Measurements from ENCODE around the gene ARHGAP15. TPM values are rescaled to one million over a fixed set of nuclear protein-coding genes. Genes with fewer than 3 reads are reported as not detected.

ARHGAP15 gene
- total RNA-seq, 4 donors from 2014 or later = 1.7 to 16.8 (median 3.7) TPM

DNA sequence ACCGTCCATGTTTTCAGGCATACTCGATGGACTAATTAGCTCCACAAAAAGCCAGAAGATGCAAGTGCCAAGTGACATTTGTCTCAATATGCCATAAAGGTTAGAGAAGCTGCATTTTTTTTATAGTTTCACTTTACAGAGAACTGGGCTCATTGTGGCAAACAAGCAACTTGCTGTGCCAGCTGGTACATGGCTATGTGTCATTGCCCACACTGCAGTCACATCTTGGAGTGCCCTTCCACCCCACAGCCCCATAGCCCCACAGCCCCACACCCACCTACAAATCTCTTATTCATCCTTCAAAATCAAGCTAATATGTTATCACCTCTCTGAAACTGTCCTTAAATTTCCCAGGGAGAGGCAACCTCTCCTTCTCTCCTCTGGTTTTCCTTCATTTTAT, 451.9 kb downstream of the ARHGAP15 start:
- intact Hi-C loops (cut with DNase I) = no loop called here
- TF ChIP-seq, protein P1, sequence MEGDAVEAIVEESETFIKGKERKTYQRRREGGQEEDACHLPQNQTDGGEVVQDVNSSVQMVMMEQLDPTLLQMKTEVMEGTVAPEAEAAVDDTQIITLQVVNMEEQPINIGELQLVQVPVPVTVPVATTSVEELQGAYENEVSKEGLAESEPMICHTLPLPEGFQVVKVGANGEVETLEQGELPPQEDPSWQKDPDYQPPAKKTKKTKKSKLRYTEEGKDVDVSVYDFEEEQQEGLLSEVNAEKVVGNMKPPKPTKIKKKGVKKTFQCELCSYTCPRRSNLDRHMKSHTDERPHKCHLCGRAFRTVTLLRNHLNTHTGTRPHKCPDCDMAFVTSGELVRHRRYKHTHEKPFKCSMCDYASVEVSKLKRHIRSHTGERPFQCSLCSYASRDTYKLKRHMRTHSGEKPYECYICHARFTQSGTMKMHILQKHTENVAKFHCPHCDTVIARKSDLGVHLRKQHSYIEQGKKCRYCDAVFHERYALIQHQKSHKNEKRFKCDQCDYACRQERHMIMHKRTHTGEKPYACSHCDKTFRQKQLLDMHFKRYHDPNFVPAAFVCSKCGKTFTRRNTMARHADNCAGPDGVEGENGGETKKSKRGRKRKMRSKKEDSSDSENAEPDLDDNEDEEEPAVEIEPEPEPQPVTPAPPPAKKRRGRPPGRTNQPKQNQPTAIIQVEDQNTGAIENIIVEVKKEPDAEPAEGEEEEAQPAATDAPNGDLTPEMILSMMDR (IDR thresholded peaks at IDR 0.05) = no peak
- no peak for TF ChIP-seq POLR2A (IDR thresholded peaks at IDR 0.05)
- H3K4me1 ChIP-seq = no peaks in the 10 kb centered on the region
- DNase-seq = no peak
- WGBS, 2 donors = 62 to 74% methylated on average over 2 of the region's 2 CpGs
- H3K4me3 ChIP-seq = no peak overlapping the region
- H3K27ac ChIP-seq = no peak overlapping the region
- H3K9me3 ChIP-seq = no peaks in the 10 kb centered on the region
- H3K27me3 ChIP-seq = no peaks in the 10 kb centered on the region
- H3K36me3 ChIP-seq = no peaks in the 10 kb centered on the region

DNA sequence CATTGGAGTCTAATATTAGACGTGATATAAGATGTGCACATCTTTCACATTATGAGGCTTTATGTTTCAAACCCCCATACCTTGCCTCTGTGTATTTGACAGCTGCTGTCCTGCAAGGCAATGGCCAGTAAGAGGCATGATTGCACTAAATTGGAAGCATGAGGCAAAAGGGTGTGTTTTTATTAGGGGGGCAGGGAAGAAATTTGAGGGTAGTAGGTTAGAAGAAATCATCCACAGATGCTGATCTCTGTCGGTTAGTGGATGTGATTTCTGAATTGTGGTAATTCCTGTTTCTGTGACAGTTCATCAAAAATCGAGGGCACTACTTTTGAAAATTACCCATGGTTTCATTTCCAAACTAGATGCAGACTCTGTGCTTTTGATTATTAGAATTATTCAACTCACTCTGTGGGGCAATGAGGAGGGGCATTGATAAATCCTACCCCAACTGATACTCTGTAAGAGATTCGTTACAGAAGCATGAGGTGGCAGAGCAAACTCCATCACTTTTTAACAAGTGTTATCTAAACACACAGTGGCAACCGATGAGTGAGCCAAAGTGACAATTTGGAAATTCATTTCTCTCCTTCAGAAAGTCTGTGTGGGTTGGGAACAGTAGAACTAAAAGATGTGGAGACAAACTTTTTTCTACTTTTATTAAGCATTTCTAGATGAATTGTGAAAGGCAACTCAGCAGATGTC, 453.0 kb downstream of the ARHGAP15 start:
- H3K27me3 ChIP-seq = no peaks in the 10 kb centered on the region
- H3K27ac ChIP-seq = no peak overlapping the region
- H3K4me3 ChIP-seq = no peak overlapping the region
- no peaks in the 10 kb centered on the region for H3K4me1 ChIP-seq
- no peak for DNase-seq
- intact Hi-C loops (cut with DNase I) = no loop called here
- no peaks in the 10 kb centered on the region for H3K9me3 ChIP-seq
- 63% methylated on average over 5 of the region's 5 CpGs for WGBS, 2 donors
- TF ChIP-seq, protein P1 (IDR thresholded peaks at IDR 0.05) = no peak
- no peak for TF ChIP-seq POLR2A (IDR thresholded peaks at IDR 0.05)
- no peaks in the 10 kb centered on the region for H3K36me3 ChIP-seq

DNA sequence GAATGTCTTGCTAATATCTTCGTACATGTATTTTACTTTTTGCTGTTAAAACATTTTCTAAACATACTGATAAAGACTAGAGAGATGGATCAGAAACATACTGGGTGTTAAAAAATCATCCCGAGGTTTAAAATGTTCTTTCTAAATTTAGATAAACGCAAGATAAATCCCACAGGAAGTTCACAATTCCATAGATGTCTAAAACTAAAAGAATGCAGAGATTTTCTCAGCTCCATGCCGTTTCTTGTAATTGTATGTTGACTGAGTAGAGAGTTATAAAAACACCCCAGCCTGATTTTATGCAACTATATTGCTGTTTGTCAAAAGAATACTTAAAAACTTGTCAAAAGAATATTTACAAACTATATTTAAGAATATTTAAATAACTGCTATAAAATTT, 455.7 kb downstream of the ARHGAP15 start:
- Histone ChIP-seq H3K9me3 (no peaks in the 10 kb centered on the region), H3K36me3 (no peaks in the 10 kb centered on the region), H3K4me3 (no peak overlapping the region), H3K27ac (no peak overlapping the region), H3K4me1 (no peaks in the 10 kb centered on the region), H3K27me3 (no peaks in the 10 kb centered on the region)
- 31 to 36% methylated on average over 4 of the region's 4 CpGs for WGBS, 2 donors
- DNase-seq = no peak
- intact Hi-C loops (cut with DNase I) = no loop called here
- TF ChIP-seq, protein P1 (IDR thresholded peaks at IDR 0.05) = no peak
- TF ChIP-seq POLR2A (IDR thresholded peaks at IDR 0.05) = no peak

DNA sequence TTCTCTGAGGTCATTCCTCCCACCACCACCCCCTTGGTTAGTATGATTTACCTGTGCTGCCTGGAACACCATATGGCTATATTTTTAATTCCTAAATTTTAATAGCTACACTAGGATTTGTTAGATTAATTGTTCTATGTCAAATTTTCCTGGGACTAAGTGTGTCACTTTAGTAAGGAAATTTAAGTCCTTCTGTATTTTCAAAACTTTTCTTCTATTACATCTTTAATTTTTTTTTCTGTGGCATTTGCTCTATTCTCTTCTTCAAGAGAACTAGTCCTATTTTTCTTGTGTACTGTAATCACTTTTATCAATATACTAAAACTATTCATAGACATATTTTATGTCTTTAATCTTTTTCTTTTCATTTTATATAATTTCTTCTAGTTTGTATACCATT, 456.9 kb downstream of the ARHGAP15 start:
- H3K9me3 ChIP-seq = no peaks in the 10 kb centered on the region
- H3K4me3 ChIP-seq = no peak overlapping the region
- DNase-seq = no peak
- no peaks in the 10 kb centered on the region for H3K4me1 ChIP-seq
- no peaks in the 10 kb centered on the region for H3K36me3 ChIP-seq
- H3K27me3 ChIP-seq = no peaks in the 10 kb centered on the region
- intact Hi-C loops (cut with DNase I) = no loop called here
- H3K27ac ChIP-seq = no peak overlapping the region
- no peak for TF ChIP-seq POLR2A (IDR thresholded peaks at IDR 0.05)
- TF ChIP-seq, protein P1 (IDR thresholded peaks at IDR 0.05) = no peak

DNA sequence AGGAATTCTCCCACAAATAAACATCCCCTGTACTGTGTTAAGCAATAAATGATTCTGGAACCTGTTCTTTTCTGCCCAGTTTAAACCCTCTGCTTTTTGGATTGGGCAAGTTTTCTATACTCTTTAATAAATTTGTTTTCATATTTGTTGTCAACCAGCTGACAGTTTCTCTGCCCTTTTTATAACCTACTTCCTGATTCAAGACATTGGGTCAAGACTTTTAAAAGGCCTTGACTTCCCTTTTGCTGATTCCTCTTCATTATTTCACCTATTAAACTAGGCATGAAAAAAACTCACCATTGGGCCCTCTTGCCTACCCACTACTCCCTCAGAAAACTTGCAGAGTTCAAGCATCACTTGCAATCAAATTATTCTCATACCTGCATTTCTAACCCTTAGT, 459.5 kb downstream of the ARHGAP15 start:
- H3K9me3 ChIP-seq = no peaks in the 10 kb centered on the region
- intact Hi-C loops (cut with DNase I) = no loop called here
- TF ChIP-seq, protein P1 (IDR thresholded peaks at IDR 0.05) = no peak
- TF ChIP-seq POLR2A (IDR thresholded peaks at IDR 0.05) = no peak
- no peak overlapping the region for H3K27ac ChIP-seq
- no peak for DNase-seq
- H3K4me1 ChIP-seq = no peaks in the 10 kb centered on the region
- H3K36me3 ChIP-seq = no peaks in the 10 kb centered on the region
- H3K4me3 ChIP-seq = no peak overlapping the region
- no peaks in the 10 kb centered on the region for H3K27me3 ChIP-seq

Measured in esophagus squamous epithelium (tissue), 5 donors.